GDM1 (cell line): ENCODE results near the gene FOXRED2.

ENCODE experiments used
- DNase-seq: peaks from one replicate; lab custom pipeline; 2025; lab: John Stamatoyannopoulos, UW

FOXRED2 gene

GRCh38 chr22:36449596-36450175 lies 57.2 kb downstream of the FOXRED2 start:
- no peak for DNase-seq

GRCh38 chr22:36447632-36448031 lies 59.2 kb downstream of the FOXRED2 start:
- peak; percentile 26 for DNase-seq

GRCh38 chr22:36445158-36445668 lies 61.6 kb downstream of the FOXRED2 start:
- DNase-seq = no peak

GRCh38 chr22:36443198-36443770 lies 63.6 kb downstream of the FOXRED2 start:
- DNase-seq = no peak

- no peak for DNase-seq
Measured at GRCh38 chr22:36442506-36443197, 64.2 kb downstream of the FOXRED2 start.

GRCh38 chr22:36440429-36441002 lies 66.3 kb downstream of the FOXRED2 start:
- no peak for DNase-seq

- DNase-seq = no peak
Measured at GRCh38 chr22:36439481-36440271, 67.2 kb downstream of the FOXRED2 start.
